MM.1S (cell line): ENCODE results near the gene RANGAP1.

Experiments
- EZH2 ChIP-seq: fragments of 300-600 bp; sonication (generic); optimal IDR thresholded peaks from 2 replicates; pipeline ENCODE3; 2017; ENCODE audit warnings: low read depth, mild to moderate bottlenecking, antibody characterized with exemption, low read length, mixed read lengths
- EZH2phosphoT487 ChIP-seq: fragments of 300-600 bp; sonication (generic); IDR thresholded peaks from 2 replicates; pipeline ENCODE4 v1.6.1; 2018; ENCODE audit warnings: antibody characterized with exemption, low read length
- TF ChIP-seq, protein P1 (sequence below): fragments of 300-600 bp; sonication (generic); IDR thresholded peaks from 2 replicates; pipeline ENCODE4 v1.5.1; 2016; ENCODE audit warnings: antibody characterized with exemption, low read length, mixed read lengths

DNA sequence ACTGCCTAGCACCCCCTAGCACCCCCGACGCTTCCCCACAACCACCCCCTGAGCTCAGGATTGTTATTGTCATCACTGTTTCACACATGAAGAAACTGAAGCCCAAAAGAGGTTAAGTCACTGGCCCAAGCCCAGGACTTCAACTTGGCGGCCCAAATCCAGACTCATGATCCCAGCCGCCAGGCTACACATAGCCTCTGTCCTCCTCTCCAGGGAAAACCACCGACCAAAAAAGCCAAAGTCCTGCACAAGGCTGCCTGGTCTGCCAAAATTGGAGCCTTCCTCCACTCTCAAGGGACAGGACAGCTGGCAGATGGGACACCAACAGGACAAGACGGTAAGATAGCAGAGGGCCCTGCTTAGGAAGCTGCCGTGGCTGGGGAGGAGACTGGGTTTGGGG is 70.1 kb downstream of the RANGAP1 start:
- TF ChIP-seq, protein P1, sequence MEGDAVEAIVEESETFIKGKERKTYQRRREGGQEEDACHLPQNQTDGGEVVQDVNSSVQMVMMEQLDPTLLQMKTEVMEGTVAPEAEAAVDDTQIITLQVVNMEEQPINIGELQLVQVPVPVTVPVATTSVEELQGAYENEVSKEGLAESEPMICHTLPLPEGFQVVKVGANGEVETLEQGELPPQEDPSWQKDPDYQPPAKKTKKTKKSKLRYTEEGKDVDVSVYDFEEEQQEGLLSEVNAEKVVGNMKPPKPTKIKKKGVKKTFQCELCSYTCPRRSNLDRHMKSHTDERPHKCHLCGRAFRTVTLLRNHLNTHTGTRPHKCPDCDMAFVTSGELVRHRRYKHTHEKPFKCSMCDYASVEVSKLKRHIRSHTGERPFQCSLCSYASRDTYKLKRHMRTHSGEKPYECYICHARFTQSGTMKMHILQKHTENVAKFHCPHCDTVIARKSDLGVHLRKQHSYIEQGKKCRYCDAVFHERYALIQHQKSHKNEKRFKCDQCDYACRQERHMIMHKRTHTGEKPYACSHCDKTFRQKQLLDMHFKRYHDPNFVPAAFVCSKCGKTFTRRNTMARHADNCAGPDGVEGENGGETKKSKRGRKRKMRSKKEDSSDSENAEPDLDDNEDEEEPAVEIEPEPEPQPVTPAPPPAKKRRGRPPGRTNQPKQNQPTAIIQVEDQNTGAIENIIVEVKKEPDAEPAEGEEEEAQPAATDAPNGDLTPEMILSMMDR, result no peak
- no peak for TF ChIP-seq EZH2
- no peak for TF ChIP-seq EZH2phosphoT487
